IMR-90 (cell line): Measurements from ENCODE around the gene BTBD10. TPM values are rescaled to one million over a fixed set of nuclear protein-coding genes. Genes with fewer than 3 reads are reported as not detected.

Experiments
- ATAC-seq: fragments of 200-7000 bp; cut with Tn5 transposase; 2 replicates; pipeline ENCODE4 v1.9.1; 2020; ENCODE audit warnings: low read depth, mild to moderate bottlenecking, moderate library complexity
- BruUV-seq: library from RNA; stranded (reverse); fragments of 400-500 nt; replicated peaks from 2 replicates; lab custom pipeline; 2021; lab: Mats Ljungman, UMichigan
- CTCF ChIA-PET: fragments of 300-600 bp; formaldehyde crosslinking; extraction: SDS; loops from one replicate; lab custom pipeline; 2021; ENCODE audit warnings: antibody characterized with exemption; lab: Yijun Ruan, JAX
- POLR2A ChIA-PET: fragments of 300-600 bp; sonication (Branson Sonifier 250); formaldehyde crosslinking; loops from one replicate; lab custom pipeline; 2022; ENCODE audit warnings: antibody characterized with exemption; ENCODE audit not compliant: unreplicated experiment; lab: Charles Lee
- DNase-seq: peaks from one replicate; pipeline ENCODE4 v3.0.0; 2013
- H2AFZ ChIP-seq: replicated peaks from 2 replicates; pipeline ENCODE3; 2013; ENCODE audit warnings: low read length, mild to moderate bottlenecking; ENCODE audit not compliant: poor library complexity
- H2AK5ac ChIP-seq: 2 replicates; pipeline ENCODE4 v1.6.1; 2013; ENCODE audit warnings: low read depth, low read length, inconsistent platforms
- H2AK9ac ChIP-seq: replicated peaks from 2 replicates; pipeline ENCODE3; 2013; ENCODE audit warnings: mild to moderate bottlenecking, low read depth, low read length, moderate library complexity; ENCODE audit not compliant: poor library complexity
- H2BK120ac ChIP-seq: 2 replicates; pipeline ENCODE4 v1.6.1; 2013; ENCODE audit warnings: low read depth, low read length, inconsistent platforms
- H2BK15ac ChIP-seq: 3 replicates; pipeline ENCODE4 v1.6.1; 2013; ENCODE audit warnings: low read depth, low read length, inconsistent platforms
- H2BK20ac ChIP-seq: 2 replicates; pipeline ENCODE4 v1.6.1; 2013; ENCODE audit warnings: low read depth, mild to moderate bottlenecking, inconsistent platforms, low read length, moderate library complexity
- H2BK5ac ChIP-seq: 2 replicates; pipeline ENCODE4 v1.6.1; 2013; ENCODE audit warnings: mild to moderate bottlenecking, low read depth, low read length, inconsistent platforms; ENCODE audit not compliant: poor library complexity, severe bottlenecking
- H3K14ac ChIP-seq: replicated peaks from 2 replicates; pipeline ENCODE4 v1.6.1; 2013; ENCODE audit warnings: low read depth, low read length, inconsistent platforms
- H3K18ac ChIP-seq: 2 replicates; pipeline ENCODE4 v1.6.1; 2013; ENCODE audit warnings: low read depth, low read length, control low read depth
- H3K23ac ChIP-seq: 2 replicates; pipeline ENCODE4 v1.6.1; 2013; ENCODE audit warnings: low read depth, low read length, inconsistent platforms
- H3K27ac ChIP-seq: 2 replicates; pipeline ENCODE4 v1.5.1; 2013; ENCODE audit warnings: mild to moderate bottlenecking, control low read depth, low read length; ENCODE audit not compliant: insufficient read depth
- H3K27me3 ChIP-seq: 2 replicates; pipeline ENCODE4 v1.6.1; 2013; ENCODE audit warnings: low read length; ENCODE audit not compliant: control insufficient read depth, insufficient read depth
- H3K36me3 ChIP-seq: 2 replicates; pipeline ENCODE4 v1.6.1; 2013; ENCODE audit warnings: low read length, mixed read lengths; ENCODE audit not compliant: control insufficient read depth, insufficient read depth
- H3K4ac ChIP-seq: 2 replicates; pipeline ENCODE4 v1.6.1; 2013; ENCODE audit warnings: low read depth, low read length, inconsistent platforms
- H3K4me1 ChIP-seq: 2 replicates; pipeline ENCODE4 v1.6.1; 2013; ENCODE audit warnings: low read length, mixed read lengths; ENCODE audit not compliant: control insufficient read depth, insufficient read depth
- H3K4me2 ChIP-seq: 2 replicates; pipeline ENCODE4 v1.6.1; 2013; ENCODE audit warnings: low read depth, mild to moderate bottlenecking, control low read depth, low read length, moderate library complexity
- H3K4me3 ChIP-seq: 2 replicates; pipeline ENCODE4 v1.5.1; 2013; ENCODE audit warnings: low read depth, mild to moderate bottlenecking, control low read depth, low read length, moderate library complexity; ENCODE audit not compliant: insufficient read depth
- H3K56ac ChIP-seq: 2 replicates; pipeline ENCODE4 v1.6.1; 2013; ENCODE audit warnings: low read length, inconsistent platforms; ENCODE audit not compliant: insufficient read depth; ENCODE audit errors: extremely low read depth
- H3K79me1 ChIP-seq, 2 experiments: 2 replicates each; pipeline ENCODE4 v1.6.1; 2013; ENCODE audit warnings: low read length in 2 of 2, inconsistent platforms in 1 of 2, low read depth in 1 of 2
- H3K9ac ChIP-seq: 2 replicates; pipeline ENCODE4 v1.6.1; 2013; ENCODE audit warnings: low read depth, low read length, control low read depth
- H3K9me1 ChIP-seq: 2 replicates; pipeline ENCODE4 v1.6.1; 2013; ENCODE audit warnings: low read length, inconsistent platforms; ENCODE audit not compliant: insufficient read depth
- H3K9me3 ChIP-seq: 2 replicates; pipeline ENCODE4 v1.6.1; 2013; ENCODE audit warnings: low read length; ENCODE audit not compliant: control insufficient read depth, insufficient read depth
- H4K20me1 ChIP-seq: 2 replicates; pipeline ENCODE4 v1.6.1; 2013; ENCODE audit warnings: low read length, inconsistent platforms; ENCODE audit not compliant: insufficient read depth
- H4K5ac ChIP-seq: 2 replicates; pipeline ENCODE4 v1.6.1; 2013; ENCODE audit warnings: mild to moderate bottlenecking, low read depth, low read length, control low read depth
- H4K8ac ChIP-seq, 2 experiments: 2 replicates each; pipeline ENCODE4 v1.6.1; 2013; ENCODE audit warnings: low read depth in 2 of 2, low read length in 2 of 2, control low read depth in 1 of 2, inconsistent platforms in 1 of 2
- H4K91ac ChIP-seq: 2 replicates; pipeline ENCODE4 v1.6.1; 2013; ENCODE audit warnings: low read depth, low read length, inconsistent platforms; ENCODE audit not compliant: insufficient read depth
- BHLHE40 ChIP-seq: fragments of 150-350 bp; IDR thresholded peaks from 2 replicates; pipeline ENCODE4 v1.6.1; 2016; ENCODE audit warnings: mild to moderate bottlenecking, low read depth, low read length
- CEBPB ChIP-seq: IDR thresholded peaks from 2 replicates; pipeline ENCODE4 v1.6.1; 2012; ENCODE audit warnings: low read depth, low read length, improper control_type of control experiment
- CHD1 ChIP-seq: IDR thresholded peaks from 2 replicates; pipeline ENCODE4 v1.6.1; 2012; ENCODE audit warnings: low read depth, low read length, improper control_type of control experiment
- CTCF ChIP-seq: conservative IDR thresholded peaks from 2 replicates; pipeline ENCODE4 v1.5.1; 2012; ENCODE audit warnings: mild to moderate bottlenecking, low read depth, low read length, improper control_type of control experiment
- ELK1 ChIP-seq: fragments of 150-350 bp; IDR thresholded peaks from 2 replicates; pipeline ENCODE4 v1.6.1; 2016; ENCODE audit warnings: low read depth, mild to moderate bottlenecking, low read length, moderate library complexity, borderline replicate concordance
- FOS ChIP-seq: fragments of 150-350 bp; IDR thresholded peaks from 2 replicates; pipeline ENCODE4 v1.6.1; 2016; ENCODE audit warnings: low read depth, low read length
- MAFK ChIP-seq: IDR thresholded peaks from 2 replicates; pipeline ENCODE4 v1.6.1; 2012; ENCODE audit warnings: low read depth, low read length, improper control_type of control experiment
- MAZ ChIP-seq: IDR thresholded peaks from 2 replicates; pipeline ENCODE4 v1.6.1; 2012; ENCODE audit warnings: low read depth, mild to moderate bottlenecking, low read length, improper control_type of control experiment, moderate library complexity, borderline replicate concordance
- MXI1 ChIP-seq: IDR thresholded peaks from 2 replicates; pipeline ENCODE4 v1.6.1; 2012; ENCODE audit warnings: low read depth, mild to moderate bottlenecking, low read length, moderate library complexity, borderline replicate concordance
- NFE2L2 ChIP-seq: fragments of 150-350 bp; IDR thresholded peaks from 2 replicates; pipeline ENCODE4 v1.6.1; 2016; ENCODE audit warnings: low read depth, mild to moderate bottlenecking, low read length
- POLR2A ChIP-seq: IDR thresholded peaks from 2 replicates; pipeline ENCODE4 v1.6.1; 2012; ENCODE audit warnings: mild to moderate bottlenecking, low read depth, low read length
- RAD21 ChIP-seq: IDR thresholded peaks from 2 replicates; pipeline ENCODE4 v1.6.1; 2012; ENCODE audit warnings: low read length, improper control_type of control experiment
- RCOR1 ChIP-seq: IDR thresholded peaks from 2 replicates; pipeline ENCODE4 v1.6.1; 2012; ENCODE audit warnings: mild to moderate bottlenecking, low read length, improper control_type of control experiment; ENCODE audit not compliant: insufficient replicate concordance
- RFX5 ChIP-seq: IDR thresholded peaks from 2 replicates; pipeline ENCODE4 v1.8.0; 2012; ENCODE audit warnings: low read depth, mild to moderate bottlenecking, low read length, moderate library complexity
- SMC3 ChIP-seq: fragments of 150-350 bp; IDR thresholded peaks from 2 replicates; pipeline ENCODE4 v1.6.1; 2016; ENCODE audit warnings: low read depth, mild to moderate bottlenecking, antibody characterized with exemption, low read length, moderate library complexity
- USF2 ChIP-seq: fragments of 150-350 bp; IDR thresholded peaks from 2 replicates; pipeline ENCODE4 v1.6.1; 2017; ENCODE audit warnings: mild to moderate bottlenecking, antibody characterized with exemption, low read length, low read depth
- WGBS, 2 experiments: methylation state at CpG; one replicate each; pipeline versions ENCODE4 v1.1.5 to v1.1.7; 2013; ENCODE audit warnings: missing lambda C conversion rate in 2 of 2; ENCODE audit not compliant: insufficient read length in 1 of 2; ENCODE audit errors: extremely low coverage in 2 of 2; 5-methylcytosine and 5-hydroxymethylcytosine counted together
- dilution Hi-C: fragments of 300-500 bp; cut with HindIII; formaldehyde crosslinking; loops from one replicate; pipeline ENCODE4 v1.14.3; 2018; ENCODE audit warnings: low sequenced_read_pairs; ENCODE audit not compliant: unreplicated experiment
- in situ Hi-C: fragments of 300-500 bp; cut with MboI; formaldehyde crosslinking; loops from 3 replicates; pipeline ENCODE4 v1.14.3; 2019; ENCODE audit warnings: low sequenced_read_pairs, inconsistent platforms, mixed read lengths
- intact Hi-C: fragments of 100-400 bp; cut with micrococcal nuclease; formaldehyde crosslinking; loops from 2 replicates; pipeline ENCODE4 v1.10.0; 2022
- polyA plus RNA-seq, 3 experiments: library from polyadenylated mRNA; depleted of rRNA; stranded (reverse); fragments of >200 nt; gene quantifications; 2 replicates each; pipeline ENCODE4 v1.2.3, GENCODE V29; 2012; ENCODE audit warnings: low replicate concordance in 1 of 3
- total RNA-seq: library from RNA; depleted of rRNA; stranded (reverse); fragments of >200 nt; gene quantifications from 2 replicates; pipeline ENCODE4 v1.2.3, GENCODE V29; 2012

The BTBD10 gene
- total and polyA plus RNA-seq, 2 of the 4 experiments (the other 2 are of a cell fraction) = 32.5 to 59.9 TPM

GRCh38 chr11:13349581-13349980 lies 113.4 kb downstream of the BTBD10 start:
- peaks cover 4 to 23% of the 10 kb centered on the region in 2 experiments; a peak in 3 of 4 replicates for H3K79me1 ChIP-seq
- DNase-seq (no peak), ATAC-seq (no peak)
- H3K56ac ChIP-seq = no peak overlapping the region
- no peak overlapping the region for H2BK20ac ChIP-seq
- dilution Hi-C loops = no loop called here
- H2BK15ac ChIP-seq = no peak overlapping the region
- no peak overlapping the region for H4K8ac ChIP-seq
- no peak overlapping the region for H3K27ac ChIP-seq
- H3K4ac ChIP-seq = no peak overlapping the region
- H3K14ac ChIP-seq = no peak overlapping the region
- peaks cover 2% of the 10 kb centered on the region; the same call in 1 of the 2 replicates for H3K36me3 ChIP-seq
- POLR2A ChIA-PET = no interaction called here
- peaks cover 10% of the 10 kb centered on the region for H3K9me1 ChIP-seq
- intact Hi-C loops = no loop called here
- H4K5ac ChIP-seq = no peak overlapping the region
- CTCF ChIA-PET = interaction anchor here (3.3 kb wide), 1 partner anchor 139 kb away, joined by 10 read pairs; no protein-coding TSS in a partner anchor
- no peak overlapping the region for H4K91ac ChIP-seq
- H2AK9ac ChIP-seq = no peak overlapping the region
- H2BK120ac ChIP-seq = no peak overlapping the region
- WGBS, 2 experiments = 80% methylated on average over 1 of the region's 6 CpGs; no CpG with 5 or more reads in 1 of the 2 experiments
- no peaks in the 10 kb centered on the region; the same call in 1 of the 2 replicates for H3K4me1 ChIP-seq
- H3K4me2 ChIP-seq = no peak overlapping the region
- no peaks in the 10 kb centered on the region for H4K20me1 ChIP-seq
- no peak overlapping the region for H3K18ac ChIP-seq
- no peak overlapping the region for H3K23ac ChIP-seq
- no peak overlapping the region for H2AFZ ChIP-seq
- H3K9ac ChIP-seq = no peak overlapping the region
- H3K4me3 ChIP-seq = no peak overlapping the region
- TF ChIP-seq RFX5 = no peak
- no peak for TF ChIP-seq USF2
- no peak for TF ChIP-seq POLR2A
- TF ChIP-seq CTCF = no peak
- TF ChIP-seq FOS = no peak
- TF ChIP-seq CEBPB = no peak
- TF ChIP-seq SMC3 = no peak
- no peak for TF ChIP-seq CHD1
- no peak for TF ChIP-seq MAFK
- TF ChIP-seq NFE2L2 = no peak
- no peak for TF ChIP-seq MAZ
- no peak for TF ChIP-seq RAD21
- no peak for TF ChIP-seq BHLHE40
- no peak for TF ChIP-seq RCOR1
- no peak for TF ChIP-seq ELK1
- no peak for TF ChIP-seq MXI1
- in situ Hi-C loops = loop anchor here (25.0 kb wide), 1 partner anchor 1037 kb away; no protein-coding TSS in a partner anchor
- no peaks in the 10 kb centered on the region for H3K27me3 ChIP-seq
- no peak overlapping the region for H2AK5ac ChIP-seq
- H2BK5ac ChIP-seq = no peak overlapping the region
- BruUV-seq = no TSS peak
- H3K9me3 ChIP-seq = no peaks in the 10 kb centered on the region
